ENCODE results near the gene SPINT1.

The SPINT1 gene

DNA sequence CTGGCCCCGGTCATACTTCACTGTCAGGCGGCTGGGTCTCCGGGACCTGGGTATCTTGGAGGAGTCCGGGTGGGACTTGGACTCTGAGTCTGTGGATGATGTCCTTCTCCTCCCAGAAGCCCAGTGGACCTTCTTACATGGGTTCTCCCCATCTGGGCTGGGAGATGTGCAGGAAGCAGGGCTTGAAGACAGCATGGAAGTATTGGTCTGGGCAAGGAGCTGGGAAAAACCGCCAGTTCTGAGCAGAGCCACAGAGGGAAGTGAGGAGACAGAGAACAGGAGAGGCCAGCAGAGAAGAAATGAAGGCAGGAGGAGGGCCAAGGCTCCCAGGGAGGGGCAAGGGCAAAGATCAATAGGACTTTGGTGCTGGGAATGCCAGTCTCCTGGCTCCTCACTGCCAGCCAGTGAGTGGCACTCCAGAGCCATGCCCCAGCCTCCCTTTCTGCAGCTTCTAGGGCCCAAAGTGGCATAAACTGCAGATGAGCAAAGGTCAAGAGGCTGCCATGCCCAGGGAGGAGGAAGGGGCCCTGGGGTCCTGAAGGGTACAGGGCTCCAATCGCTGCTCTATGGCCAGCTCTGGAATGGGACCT lies 15.3 kb upstream of the SPINT1 start, which contains the start of gene PPP1R14D:
Gene PPP1R14D (minus strand): TSS at position 262 of the 590 bp plus-strand sequence. CDS start 67 bp downstream, at position 195.
- DNase-seq (ENCODE audit: low read depth in 4 of 4, low spot score in 1 of 4), result no peak

DNA sequence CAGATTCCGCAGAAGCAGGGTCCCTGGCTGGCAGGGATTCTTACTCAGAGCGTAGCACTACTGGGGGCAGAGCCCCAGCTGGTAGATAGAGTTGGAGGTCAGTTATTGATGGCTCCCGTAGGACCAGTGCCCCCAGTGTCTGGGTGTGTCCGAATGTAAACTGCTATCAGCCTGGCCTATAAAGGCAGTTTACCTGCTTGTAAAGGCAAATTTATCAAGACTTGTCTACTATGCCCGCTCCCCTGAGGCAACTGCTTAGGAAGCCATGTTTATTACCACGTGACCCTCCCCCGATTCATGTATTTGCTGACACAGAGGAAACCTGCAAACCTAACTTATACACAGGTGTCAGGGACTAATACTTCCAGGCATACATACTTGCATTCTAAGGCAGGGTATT lies 14.7 kb upstream of the SPINT1 start:
- no peak for DNase-seq (ENCODE audit: low read depth in 4 of 4, low spot score in 1 of 4)

GRCh38 chr15:40830884-40831283 lies 13.0 kb upstream of the SPINT1 start:
- DNase-seq (ENCODE audit: low read depth in 4 of 4, low spot score in 1 of 4), result no peak

DNA sequence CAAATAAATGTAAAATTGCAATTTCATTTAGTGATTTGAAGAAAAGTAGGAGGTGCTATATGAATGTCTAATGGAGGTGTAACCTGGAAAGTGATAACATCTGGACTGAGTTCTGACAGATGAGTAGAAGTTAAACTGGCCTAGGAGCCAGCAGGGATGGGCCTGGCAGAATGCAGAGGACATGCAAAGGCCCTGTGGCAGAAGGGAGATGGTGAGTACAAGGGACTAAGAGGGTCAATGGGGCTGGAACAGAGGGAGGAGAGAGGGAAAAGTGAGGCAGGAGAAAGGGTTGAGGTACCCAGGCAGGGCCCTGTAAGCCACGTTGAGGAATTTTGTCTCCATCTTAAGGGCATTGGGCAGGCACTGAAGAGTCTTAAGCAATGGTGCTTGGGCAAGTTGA lies 12.0 kb upstream of the SPINT1 start:
- DNase-seq (ENCODE audit: low read depth in 4 of 4, low spot score in 1 of 4), result no peak

GRCh38 chr15:40832903-40833302 lies 10.9 kb upstream of the SPINT1 start:
- no peak for DNase-seq (ENCODE audit: low read depth in 4 of 4, low spot score in 1 of 4)

DNA sequence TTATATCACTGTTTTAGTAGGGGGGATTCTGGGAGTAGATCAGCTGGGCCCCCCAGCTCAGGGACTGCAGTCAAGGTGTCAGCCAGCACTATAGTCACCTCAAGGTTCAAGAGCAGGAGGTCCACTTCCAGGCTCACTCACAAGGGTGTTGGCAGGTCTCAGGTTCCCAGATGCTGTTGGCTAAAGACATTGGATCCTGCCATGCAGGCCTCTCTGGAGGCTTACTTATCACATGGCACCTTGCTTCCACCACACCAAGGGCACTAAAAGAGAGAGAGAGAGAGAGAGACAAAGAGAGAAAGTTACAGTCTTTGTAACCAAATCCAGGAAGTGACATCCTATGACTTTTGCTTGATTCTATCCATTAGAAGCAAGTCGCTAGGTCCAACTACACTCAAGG lies 7.8 kb upstream of the SPINT1 start:
- no peak for DNase-seq (ENCODE audit: low read depth in 4 of 4, low spot score in 1 of 4)

GRCh38 chr15:40838756-40839155 lies 5.1 kb upstream of the SPINT1 start:
- no peak for DNase-seq (ENCODE audit: low read depth in 4 of 4, low spot score in 1 of 4)

- no peak for DNase-seq (ENCODE audit: low read depth in 4 of 4, low spot score in 1 of 4)
These were observed 2.1 kb upstream of the SPINT1 start for GRCh38 chr15:40841741-40842140.

DNA sequence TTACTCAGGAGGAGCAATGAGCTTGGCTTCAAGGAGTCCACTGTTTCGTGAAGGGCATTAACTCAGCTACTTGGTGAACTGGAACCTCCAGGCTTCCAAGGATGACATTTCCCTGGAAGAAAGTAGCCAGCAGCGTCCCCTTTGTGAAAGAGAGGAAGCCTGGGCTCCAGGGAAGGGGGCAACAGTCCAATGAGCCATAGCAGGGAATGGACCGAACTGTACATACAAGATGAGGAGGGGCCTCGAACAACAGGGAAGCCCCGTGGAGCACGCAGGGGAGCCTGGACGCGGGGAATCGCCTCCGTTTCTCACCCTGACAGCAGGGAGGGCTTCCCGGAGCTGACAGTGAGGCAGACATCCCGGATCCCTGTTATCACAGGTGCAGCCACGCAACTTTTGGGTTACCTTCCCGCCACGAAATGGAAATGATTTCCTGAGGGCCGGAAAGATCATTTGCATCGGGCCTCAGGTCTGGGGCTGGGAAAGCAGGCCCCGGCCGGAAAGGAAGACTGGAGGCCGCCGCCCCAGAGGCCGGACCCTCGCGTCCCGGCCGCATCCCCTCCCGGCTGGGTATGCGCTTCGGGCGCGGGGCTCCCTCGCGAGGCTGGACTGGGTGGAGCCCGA lies 475 bp upstream of the SPINT1 start:
- no peak for DNase-seq (ENCODE audit: low read depth in 4 of 4, low spot score in 1 of 4)

GRCh38 chr15:40844696-40845030 lies 815 bp downstream of the SPINT1 start:
- peak in 2 of 4 experiments; percentile 20 to 21 for DNase-seq (ENCODE audit: low read depth in 4 of 4, low spot score in 1 of 4)

DNA sequence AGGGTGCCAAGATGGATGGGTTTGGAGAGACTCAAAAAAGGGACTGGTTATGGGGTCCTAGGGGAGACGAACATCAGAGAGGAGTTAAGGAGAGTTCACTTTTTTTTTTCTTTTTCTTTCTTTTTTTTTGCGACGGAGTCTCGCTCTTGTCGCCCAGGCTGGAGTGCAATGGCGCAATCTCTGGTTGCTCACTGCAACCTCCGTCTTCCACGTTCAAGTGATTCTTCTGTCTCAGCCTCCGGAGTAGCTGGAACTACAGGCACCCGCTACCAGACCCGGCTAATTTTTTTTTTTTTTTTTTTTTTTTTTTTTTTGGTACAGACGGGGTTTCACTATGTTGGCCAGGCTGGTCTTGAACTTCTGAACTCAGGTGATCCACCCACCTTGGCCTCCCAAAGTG lies 1.2 kb downstream of the SPINT1 start:
- DNase-seq (ENCODE audit: low read depth in 4 of 4, low spot score in 1 of 4), result no peak

GRCh38 chr15:40845511-40846284 lies 1.9 kb downstream of the SPINT1 start:
- DNase-seq (ENCODE audit: low read depth in 4 of 4, low spot score in 1 of 4), result no peak

DNA sequence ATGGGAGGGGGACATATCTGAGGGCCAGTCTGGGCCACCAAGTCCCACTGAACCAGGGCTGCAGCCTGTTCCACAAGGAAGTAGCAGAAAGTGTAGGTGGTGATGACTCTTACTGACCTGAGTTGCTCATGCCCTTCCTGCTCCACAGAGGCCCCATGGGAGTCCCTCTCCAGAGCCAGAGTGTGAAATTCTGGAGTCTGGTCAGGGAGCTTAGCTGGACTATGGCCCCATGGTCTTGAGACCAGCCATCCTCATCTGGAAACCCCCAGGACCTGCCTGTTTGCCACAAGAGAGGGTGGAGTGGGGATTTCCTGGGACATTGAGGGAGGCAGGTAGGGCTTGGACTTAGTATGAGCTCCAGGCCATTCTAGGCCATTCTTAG lies 3.0 kb downstream of the SPINT1 start:
- DNase-seq (ENCODE audit: low read depth in 4 of 4, low spot score in 1 of 4), result no peak

DNA sequence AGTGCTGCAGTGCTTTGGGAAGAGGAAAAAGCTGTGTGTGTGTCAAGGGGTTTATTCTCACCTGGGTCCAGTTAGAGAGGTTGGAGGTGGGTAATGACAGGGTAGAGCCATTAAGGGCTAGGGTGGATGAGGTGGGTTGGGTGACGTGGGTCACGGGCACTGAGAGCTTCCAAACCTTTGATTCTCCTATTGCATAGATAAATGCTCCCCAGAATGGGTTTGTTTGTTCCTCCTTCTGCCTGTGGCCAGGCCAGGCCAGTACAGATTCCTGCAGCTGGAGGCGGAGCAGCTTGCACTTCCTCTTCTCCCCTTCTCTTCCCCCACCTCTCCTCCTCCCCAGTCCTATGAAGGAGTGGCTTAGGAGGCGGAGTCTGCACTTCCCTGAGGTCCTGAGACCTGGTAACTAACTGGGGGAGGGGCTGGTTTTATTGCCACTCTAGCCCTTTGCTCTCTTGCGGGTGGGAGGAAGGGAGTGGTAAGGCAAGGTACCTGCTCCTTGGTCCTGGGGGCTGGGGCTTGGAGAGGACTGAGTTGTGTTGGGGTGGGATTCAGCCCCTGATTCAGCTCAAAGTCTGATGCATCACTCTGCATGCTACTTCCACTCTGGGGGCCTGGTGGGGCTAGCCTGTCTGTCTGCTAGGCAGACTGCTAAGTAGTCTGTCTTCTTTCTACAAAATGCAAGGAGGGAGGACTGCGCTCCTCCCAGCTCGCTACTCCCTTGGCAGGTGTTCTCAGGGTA lies 3.5 kb downstream of the SPINT1 start:
- no peak for DNase-seq (ENCODE audit: low read depth in 4 of 4, low spot score in 1 of 4)

DNA sequence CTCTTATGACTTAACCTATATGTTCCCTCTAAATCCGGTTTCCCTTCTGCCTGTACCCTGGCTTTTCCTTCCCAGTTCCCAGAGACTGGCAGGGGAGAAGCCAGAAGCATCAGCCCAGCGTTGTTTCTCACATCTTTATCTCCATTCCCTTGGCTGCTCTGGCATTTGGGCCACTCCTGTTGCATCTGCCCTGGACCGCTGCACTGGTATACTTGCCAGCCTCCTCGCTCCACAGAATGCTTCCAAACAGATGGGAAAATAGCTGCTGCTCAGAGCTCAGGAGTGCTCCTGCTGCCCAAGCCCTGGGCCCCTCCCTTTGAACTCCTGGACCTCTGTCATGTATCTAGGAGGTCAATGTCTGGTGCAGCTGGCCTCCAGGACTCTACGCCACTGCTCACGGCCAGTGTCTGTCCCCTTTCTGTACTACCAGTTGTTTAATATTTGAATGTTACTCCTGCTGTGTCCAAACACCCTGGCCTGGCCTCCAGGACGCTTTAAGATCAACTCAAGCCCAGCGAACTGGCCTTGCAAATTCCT lies 6.8 kb downstream of the SPINT1 start:
- DNase-seq (ENCODE audit: low read depth in 4 of 4, low spot score in 1 of 4), result no peak

- DNase-seq (ENCODE audit: low read depth in 4 of 4, low spot score in 1 of 4), result no peak
These were observed 8.7 kb downstream of the SPINT1 start for GRCh38 chr15:40852529-40852928.

- no peak for DNase-seq (ENCODE audit: low read depth in 4 of 4, low spot score in 1 of 4)
These were observed 9.5 kb downstream of the SPINT1 start for GRCh38 chr15:40853241-40853890.

DNA sequence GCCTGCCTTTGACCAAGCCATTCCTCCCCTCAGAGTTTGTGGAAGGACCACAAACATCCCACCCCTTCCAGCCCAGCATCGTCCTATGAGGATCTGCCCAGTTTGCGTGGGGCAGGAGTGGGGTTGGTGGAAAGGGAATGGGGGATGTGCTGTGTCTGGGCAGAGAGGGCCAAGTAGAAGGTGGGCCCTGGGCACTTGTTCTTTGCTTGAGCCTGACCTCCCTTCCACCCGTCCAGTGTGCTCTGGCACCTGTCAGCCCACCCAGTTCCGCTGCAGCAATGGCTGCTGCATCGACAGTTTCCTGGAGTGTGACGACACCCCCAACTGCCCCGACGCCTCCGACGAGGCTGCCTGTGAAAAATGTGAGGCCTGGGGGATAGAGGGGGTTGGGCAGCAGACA lies 10.3 kb downstream of the SPINT1 start:
- DNase-seq (ENCODE audit: low read depth in 4 of 4, low spot score in 1 of 4), result no peak

DNA sequence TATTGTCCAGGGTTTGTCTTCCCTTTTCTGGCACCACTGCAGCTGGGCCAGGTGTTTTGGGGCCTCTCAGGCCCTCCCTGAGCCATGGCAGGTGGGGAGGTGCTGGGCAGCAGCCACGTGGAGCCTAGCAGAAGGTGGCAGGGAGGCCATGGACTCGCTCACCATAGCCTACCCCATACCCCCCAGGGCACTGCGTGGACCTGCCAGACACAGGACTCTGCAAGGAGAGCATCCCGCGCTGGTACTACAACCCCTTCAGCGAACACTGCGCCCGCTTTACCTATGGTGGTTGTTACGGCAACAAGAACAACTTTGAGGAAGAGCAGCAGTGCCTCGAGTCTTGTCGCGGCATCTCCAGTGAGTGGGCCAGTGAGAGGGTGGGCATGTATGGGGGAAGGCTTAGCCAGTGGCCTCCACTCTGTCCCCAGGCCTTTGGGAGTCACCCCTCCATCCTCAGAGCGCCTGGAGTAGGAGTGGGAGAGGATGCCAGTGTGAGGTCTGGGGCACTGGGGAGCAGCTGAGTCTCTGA lies 11.9 kb downstream of the SPINT1 start:
- DNase-seq (ENCODE audit: low read depth in 4 of 4, low spot score in 1 of 4), result no peak

GRCh38 chr15:40856746-40857145 lies 12.9 kb downstream of the SPINT1 start:
- DNase-seq (ENCODE audit: low read depth in 4 of 4, low spot score in 1 of 4), result no peak

Measured in stimulated activated CD4-positive, alpha-beta T cell treated with anti-CD3 and anti-CD28 coated beads, Interleukin-1b, Interleukin-23, amount 100 ng/mL, for 24 hours (primary cell).